Hypothalamus (tissue), 51 donors: ENCODE measurements around the gene SCGB3A2.
"Not testable (repeated sequence)": the region's sequence is repeated elsewhere in the genome, so short reads cannot be mapped to it uniquely, and the experiment has no call there.

ENCODE experiments used
- DNase-seq, 51 donors: peaks; one replicate each; lab custom pipeline; 2025; lab: John Stamatoyannopoulos, UW

Gene SCGB3A2

GRCh38 chr5:147860641-147861025, 17.9 kb upstream of the SCGB3A2 start:
- no peak for DNase-seq

GRCh38 chr5:147863454-147864158, 14.9 kb upstream of the SCGB3A2 start:
- no peak for DNase-seq

DNA sequence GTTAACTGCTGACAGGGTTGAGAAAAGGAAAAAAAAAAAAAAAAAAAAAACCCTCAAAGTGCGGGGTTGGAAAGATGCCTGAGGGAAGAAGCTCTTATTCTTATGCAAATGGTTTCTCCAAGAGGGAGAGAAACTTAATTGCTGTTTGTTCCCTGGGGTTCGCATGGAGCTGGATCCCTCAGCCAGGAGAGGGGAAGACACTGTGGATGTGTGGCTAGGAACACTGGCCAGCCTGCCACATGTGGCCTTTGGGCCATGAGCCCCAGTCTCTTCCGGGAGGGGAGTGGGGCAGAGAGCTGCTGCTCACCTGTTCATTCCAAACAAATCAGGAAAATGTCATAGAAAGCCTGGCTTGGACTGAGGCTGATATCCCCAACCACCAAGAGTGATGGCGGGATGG, 9.4 kb upstream of the SCGB3A2 start:
- no peak for DNase-seq

GRCh38 chr5:147869892-147870291, 8.6 kb upstream of the SCGB3A2 start:
- DNase-seq, result not testable (repeated sequence)

GRCh38 chr5:147871980-147872549, 6.4 kb upstream of the SCGB3A2 start:
- DNase-seq, result not testable (repeated sequence)

DNA sequence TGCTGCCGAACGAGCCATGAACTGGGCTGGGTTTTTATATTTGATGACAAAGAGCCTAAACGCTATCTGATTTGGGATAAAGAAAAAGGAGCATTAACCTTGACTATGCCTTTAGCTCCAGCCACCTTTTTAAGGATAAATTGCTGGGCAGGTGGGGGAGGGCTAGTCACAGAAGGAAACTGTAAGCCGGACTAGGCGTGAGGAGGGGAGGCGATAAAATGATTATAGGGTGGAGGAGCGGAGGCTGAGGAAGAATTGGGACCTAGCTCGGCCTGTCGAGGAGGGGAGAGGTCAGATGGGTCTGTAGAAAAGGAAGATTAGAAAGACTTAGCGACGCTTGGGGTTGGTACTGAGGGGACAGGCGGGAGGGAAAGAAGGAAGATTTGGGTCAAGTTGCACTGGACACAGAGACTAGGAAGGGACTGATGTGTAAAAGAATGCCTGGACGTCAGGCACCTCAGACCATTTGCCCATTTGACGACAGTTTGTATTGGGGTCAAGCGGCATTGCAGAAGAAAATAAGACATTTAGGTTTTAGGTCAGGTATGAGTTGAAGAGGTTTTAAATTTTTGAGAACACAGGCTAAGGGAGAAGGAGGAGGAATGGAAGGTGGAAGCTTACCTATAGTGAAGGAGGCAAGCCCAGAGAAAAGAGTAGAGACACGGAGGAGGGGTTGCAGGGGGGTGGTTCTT, 5.6 kb upstream of the SCGB3A2 start:
- not testable (repeated sequence) for DNase-seq

DNA sequence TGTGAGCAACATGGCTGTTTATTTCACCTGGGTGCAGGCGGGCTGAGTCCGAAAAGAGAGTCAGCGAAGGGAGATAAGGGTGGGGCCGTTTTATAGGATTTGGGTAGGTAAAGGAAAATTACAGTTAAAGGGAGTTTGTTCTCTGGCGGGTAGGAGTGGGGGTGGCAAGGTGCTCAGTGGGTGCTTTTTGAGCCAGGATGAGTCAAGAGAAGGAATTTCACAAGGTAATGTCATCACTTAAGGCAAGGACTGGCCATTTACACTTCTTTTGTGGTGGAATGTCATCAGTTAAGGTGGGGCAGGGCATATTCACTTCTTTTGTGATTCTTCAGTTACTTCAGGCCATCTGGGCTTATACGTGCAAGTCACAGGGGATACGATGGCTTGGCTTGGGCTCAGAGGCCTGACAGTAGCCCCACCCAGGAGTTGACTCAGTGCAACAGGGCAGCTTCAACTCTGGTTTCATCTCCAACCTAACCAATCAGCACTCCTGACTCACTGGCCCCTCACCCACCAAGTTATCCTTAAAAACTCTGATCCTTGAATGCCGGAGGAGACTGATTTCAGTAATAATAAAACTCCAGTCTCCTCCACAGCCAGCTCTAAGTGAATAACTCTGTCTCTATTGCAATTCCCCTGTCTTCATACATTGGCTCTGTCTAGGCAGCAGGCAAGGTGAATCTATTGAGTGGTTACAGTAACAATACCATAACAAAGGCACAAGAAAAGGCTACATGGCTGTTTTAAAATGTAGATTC, 4.2 kb upstream of the SCGB3A2 start:
- DNase-seq, result not testable (repeated sequence)

- DNase-seq, result no peak
Observed at GRCh38 chr5:147874910-147875367, 3.6 kb upstream of the SCGB3A2 start.

DNA sequence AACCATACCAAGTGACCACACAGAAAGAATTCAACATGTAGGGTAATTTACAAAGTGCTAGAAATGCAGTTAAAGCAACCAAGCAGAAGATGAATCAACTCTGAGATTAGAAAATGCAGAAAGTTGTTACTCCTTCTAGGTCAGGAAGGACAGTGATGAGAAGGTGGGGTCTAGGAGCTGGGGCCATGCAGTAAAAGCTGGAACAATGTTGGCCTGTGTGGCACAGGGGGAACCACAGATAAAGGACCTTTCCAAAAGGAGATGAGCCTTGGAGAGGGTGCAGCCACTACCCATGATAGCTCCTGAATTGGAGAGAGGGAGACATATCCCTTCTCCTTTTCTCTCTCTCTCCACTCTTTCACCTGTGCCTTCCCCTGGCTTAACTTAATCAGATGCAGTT, 2.4 kb upstream of the SCGB3A2 start:
- no peak for DNase-seq

GRCh38 chr5:147876626-147877025, 1.9 kb upstream of the SCGB3A2 start:
- DNase-seq, result no peak

DNA sequence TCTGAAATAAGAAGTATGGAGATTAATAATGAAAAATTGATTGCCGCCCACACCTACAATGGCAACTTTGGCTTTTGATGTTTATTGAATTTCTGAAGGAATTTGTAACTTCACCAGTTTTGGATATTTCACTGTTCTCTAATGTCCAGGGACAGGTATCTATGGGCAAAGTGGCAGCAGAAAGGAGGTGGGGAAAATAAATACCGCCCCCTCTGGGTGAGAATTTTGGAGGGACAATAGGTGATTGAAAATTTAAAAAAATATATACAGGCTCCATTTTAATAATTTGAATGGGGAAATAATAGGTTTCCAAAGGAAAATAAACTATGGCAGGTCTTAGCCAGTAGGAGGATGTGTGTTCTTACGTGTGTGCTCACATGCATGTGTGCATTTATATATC, 1.3 kb downstream of the SCGB3A2 start:
- DNase-seq, result no peak

DNA sequence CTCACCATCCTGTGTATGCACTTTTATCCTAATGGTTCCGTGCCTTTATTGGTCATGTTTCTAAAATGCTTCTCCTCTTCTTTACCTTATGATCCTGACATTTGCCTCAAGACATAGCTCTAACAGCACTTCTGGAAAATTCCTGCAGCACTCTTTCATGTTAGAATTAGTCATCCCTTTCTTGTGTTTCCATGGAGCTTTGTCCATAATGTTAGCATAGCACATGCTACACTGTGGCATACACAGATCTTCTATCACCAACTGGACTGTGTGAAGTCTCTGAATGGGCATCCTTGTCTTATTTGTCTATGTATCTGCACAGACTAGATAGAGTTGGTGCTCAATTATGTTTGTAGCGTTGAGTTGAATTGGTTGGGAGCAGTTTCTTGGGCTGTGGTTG, 2.0 kb downstream of the SCGB3A2 start:
- no peak for DNase-seq

DNA sequence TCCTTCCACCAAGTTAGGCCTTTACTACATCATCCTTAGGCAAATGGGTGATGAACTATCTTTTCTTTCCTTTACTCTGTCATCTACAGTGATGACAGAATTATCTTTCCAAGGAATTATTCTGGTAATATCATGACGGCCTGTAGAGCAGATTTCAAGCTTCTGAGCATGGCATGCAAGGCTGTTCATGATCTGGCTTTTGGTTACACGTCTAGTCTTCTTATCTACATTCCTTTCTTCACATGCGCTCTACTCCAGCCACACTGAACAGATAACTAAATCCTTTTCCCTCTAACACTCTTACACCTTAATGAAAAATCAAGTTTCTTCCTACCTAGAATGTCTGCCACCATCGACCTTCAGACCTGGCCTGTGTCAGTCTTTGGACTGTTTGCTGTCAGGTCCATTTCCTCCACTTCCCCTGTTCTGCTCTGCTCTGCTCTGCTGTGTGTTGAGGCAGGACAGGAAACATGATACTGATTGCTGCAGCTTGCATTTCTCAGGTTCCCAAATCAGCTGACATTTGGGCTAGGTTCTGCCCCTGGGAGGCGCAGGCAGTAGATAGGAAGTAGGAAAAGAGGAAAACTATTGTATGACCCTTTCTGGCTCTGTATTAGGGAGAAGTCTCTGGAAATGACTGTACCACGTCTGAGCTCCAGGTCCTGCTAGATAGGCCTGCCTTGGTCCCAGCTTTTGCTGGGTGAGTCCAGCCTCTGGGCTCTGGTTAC, 4.2 kb downstream of the SCGB3A2 start:
- no peak for DNase-seq

- DNase-seq, result peak in 1 of 51 donors; percentile 1
Observed at GRCh38 chr5:147887026-147887627, 8.6 kb downstream of the SCGB3A2 start.

- no peak for DNase-seq
Observed at GRCh38 chr5:147887930-147888329, 9.4 kb downstream of the SCGB3A2 start.

- DNase-seq, result no peak
Observed at GRCh38 chr5:147892696-147893296, 14.3 kb downstream of the SCGB3A2 start.

DNA sequence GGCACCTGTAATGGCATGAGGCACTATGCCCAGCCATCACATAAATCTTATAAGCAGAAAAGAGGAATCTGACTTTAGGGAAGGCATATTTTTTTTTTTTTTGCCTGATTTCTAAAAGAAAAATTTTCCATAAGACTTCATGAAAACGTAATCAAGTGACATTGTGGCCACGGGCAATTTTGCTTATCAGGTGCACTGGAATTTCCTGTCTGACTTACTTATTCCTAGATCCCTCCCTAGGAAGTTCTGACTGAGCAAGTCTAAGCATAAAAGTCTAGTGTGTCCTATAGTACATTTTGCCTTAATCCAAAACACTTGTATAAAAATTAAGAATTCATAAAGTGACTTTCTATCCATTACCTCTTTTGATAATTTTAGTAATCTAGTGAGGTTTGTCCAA, 15.3 kb downstream of the SCGB3A2 start:
- no peak for DNase-seq

DNA sequence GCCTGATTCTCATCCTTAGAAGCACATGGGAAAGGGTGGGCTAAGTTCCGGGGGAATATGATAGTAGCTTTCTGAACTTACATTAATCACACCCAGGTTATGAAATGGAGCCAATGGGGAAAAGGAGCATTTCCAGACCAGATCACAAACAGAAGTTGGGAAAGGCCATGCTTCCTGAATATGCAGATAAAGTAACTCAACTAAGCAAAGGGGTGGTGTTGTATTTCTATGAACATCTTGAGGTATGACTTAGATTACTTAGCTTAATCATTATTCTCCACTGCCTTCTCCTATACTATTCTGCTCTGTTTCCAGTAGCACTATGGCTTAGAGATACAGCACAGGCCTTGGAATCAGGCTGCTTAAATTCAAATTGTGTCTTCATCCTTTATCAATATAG, 17.4 kb downstream of the SCGB3A2 start:
- no peak for DNase-seq

- DNase-seq, result no peak
Observed at GRCh38 chr5:147898875-147899401, 20.4 kb downstream of the SCGB3A2 start.
